H4 (cell line): Measurements from ENCODE around the gene CELSR2. TPM values are rescaled to one million over a fixed set of nuclear protein-coding genes. Genes with fewer than 3 reads are reported as not detected.

Experiments used
- DNase-seq: peaks from one replicate; pipeline ENCODE4 v3.0.0-alpha.2; 2015; ENCODE audit warnings: low spot score
- total RNA-seq: library from RNA; depleted of rRNA; stranded (reverse); fragments of >200 nt; shearing (Covaris generic); gene quantifications from 2 replicates; pipeline ENCODE4 v1.2.3, GENCODE V29; 2014

Gene CELSR2
- total RNA-seq, 1 experiment from 2014 or later = 1.7 TPM

DNA sequence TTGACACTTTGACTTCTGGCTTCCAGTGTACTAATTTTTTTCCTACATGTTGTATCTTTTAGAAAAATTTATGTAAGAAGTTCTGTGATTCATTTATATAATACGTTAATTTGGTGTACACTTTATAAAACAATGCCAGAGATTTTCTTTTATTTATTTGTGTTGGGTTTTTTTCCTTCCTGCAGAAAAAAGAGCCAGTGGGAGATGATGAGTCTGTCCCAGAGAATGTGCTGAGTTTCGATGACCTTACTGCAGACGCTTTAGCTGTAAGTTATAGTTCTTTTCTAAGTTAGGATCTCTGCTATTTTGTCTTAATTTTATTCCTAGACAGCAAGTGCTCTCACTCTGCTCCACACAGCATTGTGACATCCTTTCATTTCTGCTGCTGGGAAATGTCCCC lies 21.2 kb upstream of the CELSR2 start:
- no peak for DNase-seq

DNA sequence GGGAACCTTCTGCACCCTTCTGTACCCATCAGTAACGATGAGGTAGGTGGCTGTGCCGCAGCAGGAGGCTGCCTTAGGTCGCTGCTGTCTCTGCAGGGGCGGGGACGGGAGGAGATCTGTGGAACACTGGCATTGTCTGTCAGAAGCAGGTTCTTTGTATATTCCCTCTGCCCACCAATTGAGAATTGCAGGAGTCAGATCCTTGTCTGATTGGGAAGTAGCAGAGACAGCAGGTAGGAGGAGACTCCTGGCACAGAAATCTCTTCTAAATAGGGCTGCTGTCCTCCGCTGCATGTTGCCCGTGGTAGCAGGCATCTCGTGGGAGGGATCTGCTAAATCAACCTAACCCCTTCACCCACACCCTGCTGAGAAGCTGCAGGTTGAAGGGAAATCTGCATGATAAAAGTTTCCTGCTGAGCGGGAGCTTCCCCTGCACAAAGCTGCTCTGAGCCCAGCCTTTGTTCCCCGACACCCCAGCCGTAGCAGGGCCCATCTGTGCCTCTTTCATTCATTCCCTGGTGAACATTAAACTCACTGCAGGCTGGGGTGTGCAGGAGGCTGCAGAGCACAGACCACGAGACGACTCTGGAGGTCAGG lies 19.7 kb upstream of the CELSR2 start:
- no peak for DNase-seq

DNA sequence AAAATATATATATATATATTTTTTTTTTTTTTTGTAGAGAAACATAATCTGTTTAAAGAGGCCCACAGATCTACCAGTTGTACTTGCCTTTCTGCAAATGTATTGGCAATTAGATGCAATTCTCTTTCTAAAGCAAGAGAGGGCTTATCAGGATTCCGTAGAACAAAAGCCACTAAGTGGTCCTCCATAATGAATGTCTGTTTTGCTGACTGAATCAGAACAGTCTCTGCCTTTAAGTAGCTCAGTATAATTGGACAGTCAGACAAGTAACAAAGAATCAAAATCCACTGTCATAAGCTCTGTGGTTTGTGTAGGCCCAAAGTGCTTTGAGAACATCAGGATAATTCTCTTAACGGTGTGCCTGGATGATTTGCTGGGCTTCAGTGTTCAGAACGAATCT lies 18.3 kb upstream of the CELSR2 start:
- no peak for DNase-seq

DNA sequence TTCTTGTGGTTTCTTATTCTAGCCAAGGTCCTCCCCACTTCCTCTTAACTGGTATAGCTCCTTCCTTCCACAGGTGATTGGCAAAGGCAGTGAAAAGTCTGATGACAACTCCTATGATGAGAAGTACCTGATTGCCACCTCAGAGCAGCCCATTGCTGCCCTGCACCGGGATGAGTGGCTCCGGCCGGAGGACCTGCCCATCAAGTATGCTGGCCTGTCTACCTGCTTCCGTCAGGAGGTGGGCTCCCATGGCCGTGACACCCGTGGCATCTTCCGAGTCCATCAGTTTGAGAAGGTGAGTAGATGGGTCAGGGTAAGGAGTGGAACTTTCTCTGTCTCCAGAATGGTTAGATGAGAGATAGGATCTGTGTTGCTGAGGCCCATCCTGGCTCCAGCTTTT lies 14.2 kb upstream of the CELSR2 start:
- no peak for DNase-seq

DNA sequence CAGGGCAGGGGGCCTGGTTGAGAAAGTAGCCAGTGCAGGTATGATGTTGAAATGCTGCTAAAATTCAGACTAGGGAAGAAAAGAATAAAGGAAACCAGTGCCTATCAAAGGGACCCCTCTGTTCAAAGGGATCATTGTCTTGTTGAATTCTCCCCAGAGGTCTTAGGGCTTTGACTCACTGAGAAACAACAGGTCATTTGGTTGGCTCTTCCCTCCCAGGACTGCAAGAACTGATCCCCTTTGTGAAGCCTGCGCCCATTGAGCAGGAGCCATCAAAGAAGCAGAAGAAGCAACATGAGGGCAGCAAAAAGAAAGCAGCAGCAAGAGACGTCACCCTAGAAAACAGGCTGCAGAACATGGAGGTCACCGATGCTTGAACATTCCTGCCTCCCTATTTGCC lies 11.8 kb upstream of the CELSR2 start:
- no peak for DNase-seq

- DNase-seq = no peak
Measured at GRCh38 chr1:109238382-109238781, 11.0 kb upstream of the CELSR2 start.

DNA sequence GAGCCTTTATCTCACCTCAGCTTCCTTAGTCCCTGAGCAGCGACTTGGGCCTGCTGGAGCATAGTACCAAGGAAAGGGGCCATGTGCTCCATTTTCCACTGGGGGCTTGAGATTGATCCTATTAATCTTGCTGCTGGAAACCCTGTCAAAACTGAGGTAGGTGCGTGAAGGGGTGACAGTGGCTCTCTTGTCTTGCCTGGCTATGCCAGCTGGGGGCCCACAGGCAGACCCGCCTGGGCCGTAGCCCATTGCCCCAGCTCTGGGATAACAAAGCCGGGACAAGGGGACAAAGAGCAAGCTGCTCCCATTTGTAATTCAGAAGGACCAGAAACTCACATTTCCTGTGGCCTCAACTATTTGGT lies 10.3 kb upstream of the CELSR2 start:
- no peak for DNase-seq

GRCh38 chr1:109239409-109240068 lies 9.8 kb upstream of the CELSR2 start:
- DNase-seq = no peak

- no peak for DNase-seq
Measured at GRCh38 chr1:109240158-109241152, 8.9 kb upstream of the CELSR2 start.

GRCh38 chr1:109241344-109241743 lies 8.0 kb upstream of the CELSR2 start:
- no peak for DNase-seq

GRCh38 chr1:109241841-109242345 lies 7.4 kb upstream of the CELSR2 start:
- no peak for DNase-seq

DNA sequence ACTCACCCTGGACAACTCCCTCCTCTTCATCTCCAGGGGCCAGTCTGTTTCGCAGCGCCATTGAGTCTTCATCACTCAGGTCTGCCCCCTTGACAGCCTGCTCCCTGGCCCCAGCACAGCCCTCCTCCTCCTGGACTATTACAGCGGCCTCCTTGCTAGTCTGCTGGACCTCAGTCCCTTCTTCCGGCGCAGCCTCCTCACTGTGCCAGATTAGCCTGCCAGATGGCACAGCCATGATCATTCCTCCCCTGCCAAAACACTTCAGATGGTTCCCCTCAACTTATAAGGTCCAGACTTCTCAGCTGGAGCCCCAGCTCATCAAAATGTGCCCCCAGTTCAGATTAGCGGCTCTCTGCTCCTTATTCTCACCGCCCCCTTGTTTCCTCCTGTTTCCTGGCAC lies 7.0 kb upstream of the CELSR2 start:
- no peak for DNase-seq

DNA sequence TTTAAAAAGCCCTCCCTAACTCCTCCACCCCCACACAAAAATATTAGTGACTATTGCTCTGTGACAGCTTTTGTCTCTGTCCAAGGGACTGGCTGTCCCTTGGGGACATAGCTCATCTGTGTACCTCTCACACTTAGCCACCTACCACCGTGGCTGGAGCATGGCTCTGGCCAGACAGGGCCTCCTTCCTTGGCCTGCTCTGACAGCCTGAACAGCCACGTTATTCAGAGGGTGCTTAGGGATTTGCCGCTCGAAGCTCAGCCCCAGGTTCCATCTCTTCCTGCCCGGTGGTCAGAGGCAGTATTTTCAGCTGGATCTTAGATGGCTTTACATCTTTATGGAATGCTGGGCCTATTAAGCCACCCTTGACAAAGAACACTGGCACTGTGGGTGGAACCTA lies 6.1 kb upstream of the CELSR2 start:
- DNase-seq = no peak

- no peak for DNase-seq
Measured at GRCh38 chr1:109243860-109244552, 5.3 kb upstream of the CELSR2 start.

GRCh38 chr1:109246141-109246551 lies 3.2 kb upstream of the CELSR2 start:
- DNase-seq = no peak

DNA sequence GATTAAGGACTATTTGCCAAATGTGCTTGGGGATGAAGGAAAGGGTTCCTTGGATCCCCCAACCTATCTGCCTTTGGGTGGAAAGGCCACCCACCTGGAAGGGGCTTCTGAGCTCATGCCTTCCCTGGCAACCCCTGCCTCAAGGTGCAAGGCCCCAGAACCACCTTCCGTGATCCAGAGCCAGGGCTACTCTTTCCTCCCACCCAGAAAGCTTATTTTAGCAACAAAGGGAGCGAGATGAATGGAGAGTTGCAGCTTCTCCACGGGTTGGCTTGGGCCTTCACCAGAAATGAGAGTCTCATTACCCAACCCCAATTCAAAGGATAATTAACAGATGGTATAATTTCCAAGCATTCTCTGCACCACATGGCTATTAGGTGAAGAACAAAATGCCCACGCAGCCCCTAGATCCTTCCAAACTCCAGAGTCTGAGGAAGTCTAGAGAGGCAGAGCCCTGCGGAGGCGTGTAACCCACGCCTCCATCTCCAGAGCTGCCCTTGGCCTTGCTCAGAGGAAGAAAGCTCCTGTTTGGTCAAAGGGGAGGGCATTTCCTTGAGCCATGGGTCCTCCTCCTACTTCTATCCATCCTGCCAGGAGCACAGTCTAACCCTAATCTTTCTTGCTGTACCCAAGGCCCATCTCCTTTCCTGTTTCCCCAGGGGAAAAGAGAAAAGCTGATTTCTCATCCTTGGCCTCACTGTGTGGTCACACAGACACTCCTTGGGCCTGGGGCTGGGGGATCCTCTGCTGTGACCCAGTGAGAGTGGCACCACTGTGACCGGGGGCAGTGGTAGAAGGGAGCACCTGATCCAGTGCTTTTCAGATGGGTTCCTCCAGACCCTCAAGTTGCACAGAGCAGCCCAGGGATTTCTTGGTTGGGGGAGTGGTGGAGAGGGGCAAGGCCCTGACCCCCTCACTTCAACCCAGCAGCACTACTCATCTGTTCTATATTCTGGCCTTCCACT lies 1.7 kb upstream of the CELSR2 start:
- no peak for DNase-seq

- no peak for DNase-seq
Measured at GRCh38 chr1:109248444-109248796, 919 bp upstream of the CELSR2 start.

DNA sequence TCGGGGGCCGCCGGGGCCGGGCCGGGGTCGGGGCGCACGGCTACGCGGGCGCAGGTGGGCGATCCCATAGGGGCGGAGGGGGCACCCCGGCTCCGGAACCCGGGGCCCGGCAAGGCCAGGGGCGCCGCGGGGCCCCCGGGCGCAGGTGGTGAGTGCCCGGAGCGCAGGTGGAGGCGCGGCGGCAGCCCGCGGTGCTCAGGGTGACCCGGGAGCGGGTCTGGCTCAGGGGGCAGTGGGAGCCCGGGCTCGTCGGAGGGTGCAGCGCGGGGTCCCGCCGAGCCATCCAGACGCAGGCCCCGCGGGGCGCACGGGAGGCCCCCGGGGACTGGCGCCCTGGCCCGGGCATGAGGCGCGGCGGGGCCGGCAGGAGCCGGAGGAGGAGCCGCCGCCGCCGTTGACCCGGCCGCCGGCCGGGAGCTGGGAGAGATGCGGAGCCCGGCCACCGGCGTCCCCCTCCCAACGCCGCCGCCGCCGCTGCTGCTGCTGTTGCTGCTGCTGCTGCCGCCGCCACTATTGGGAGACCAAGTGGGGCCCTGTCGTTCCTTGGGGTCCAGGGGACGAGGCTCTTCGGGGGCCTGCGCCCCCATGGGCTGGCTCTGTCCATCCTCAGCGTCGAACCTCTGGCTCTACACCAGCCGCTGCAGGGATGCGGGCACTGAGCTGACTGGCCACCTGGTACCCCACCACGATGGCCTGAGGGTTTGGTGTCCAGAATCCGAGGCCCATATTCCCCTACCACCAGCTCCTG lies 489 bp downstream of the CELSR2 start:
- no peak for DNase-seq

GRCh38 chr1:109250454-109251276 lies 1.3 kb downstream of the CELSR2 start:
- DNase-seq = no peak
